ENCODE data around the gene STOML1.

The STOML1 gene

GRCh38 chr15:73959012-73959581, 33.0 kb downstream of the STOML1 start:
- DNase-seq, result no peak

- DNase-seq, result no peak
These were observed 34.3 kb downstream of the STOML1 start for GRCh38 chr15:73957785-73958184.

GRCh38 chr15:73957276-73957675, 34.8 kb downstream of the STOML1 start:
- no peak for DNase-seq

GRCh38 chr15:73956743-73957135, 35.4 kb downstream of the STOML1 start:
- DNase-seq, result no peak

GRCh38 chr15:73955861-73956742, 36.0 kb downstream of the STOML1 start:
- no peak for DNase-seq

GRCh38 chr15:73955326-73955725, 36.8 kb downstream of the STOML1 start:
- no peak for DNase-seq

- no peak for DNase-seq
These were observed 37.6 kb downstream of the STOML1 start for GRCh38 chr15:73954188-73955145.

GRCh38 chr15:73952913-73953750, 39.0 kb downstream of the STOML1 start:
- no peak for DNase-seq

GRCh38 chr15:73952171-73952912, 39.8 kb downstream of the STOML1 start:
- no peak for DNase-seq

GRCh38 chr15:73951601-73952000, 40.5 kb downstream of the STOML1 start:
- no peak for DNase-seq

GRCh38 chr15:73950831-73951561, 41.1 kb downstream of the STOML1 start:
- DNase-seq, result peak; percentile 82

GRCh38 chr15:73950479-73950830, 41.6 kb downstream of the STOML1 start:
- no peak for DNase-seq

- no peak for DNase-seq
These were observed 42.6 kb downstream of the STOML1 start for GRCh38 chr15:73949496-73949895.

GRCh38 chr15:73948982-73949381, 43.1 kb downstream of the STOML1 start:
- no peak for DNase-seq

GRCh38 chr15:73948396-73948795, 43.7 kb downstream of the STOML1 start:
- no peak for DNase-seq

GRCh38 chr15:73947651-73948050, 44.4 kb downstream of the STOML1 start:
- no peak for DNase-seq

GRCh38 chr15:73946795-73947370, 45.2 kb downstream of the STOML1 start:
- DNase-seq, result no peak

- no peak for DNase-seq
These were observed 45.9 kb downstream of the STOML1 start for GRCh38 chr15:73946046-73946721.

- DNase-seq, result no peak
These were observed 47.0 kb downstream of the STOML1 start for GRCh38 chr15:73945130-73945508.
